Measurements from ENCODE around the gene CTSD. TPM values are rescaled to one million over a fixed set of nuclear protein-coding genes. Genes with fewer than 3 reads are reported as not detected.

The CTSD gene
- total RNA-seq, 1 experiment from 2014 or later: 127 TPM

DNA sequence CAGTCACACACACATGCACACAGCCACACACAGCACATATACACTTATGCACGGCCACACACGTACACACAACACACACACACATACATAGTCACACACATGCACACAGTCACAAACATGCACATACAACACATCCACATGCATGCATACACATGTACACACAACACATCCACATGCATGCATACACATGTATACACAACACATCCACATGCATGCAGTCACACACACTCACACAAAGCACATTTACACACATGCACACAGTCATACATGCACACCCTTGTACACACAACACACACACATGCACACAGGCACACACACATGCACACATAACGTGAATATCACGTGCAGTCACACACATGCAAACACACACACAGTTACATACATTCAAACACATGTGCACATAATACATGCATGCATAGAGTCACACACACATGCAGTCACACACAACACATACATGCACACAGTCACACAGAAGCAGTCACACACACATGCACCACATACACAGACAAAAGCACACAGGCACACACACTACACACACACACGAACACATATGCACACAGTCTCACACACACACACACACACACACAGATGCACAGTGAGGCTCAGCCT is 32.2 kb downstream of the CTSD start:
- H3K4me2 ChIP-seq (ENCODE audit: low read length): no peak overlapping the region
- H3K9me2 ChIP-seq (ENCODE audit: insufficient read depth): no peaks in the 10 kb centered on the region
- H3K27ac ChIP-seq (ENCODE audit: low read depth, low read length): no peak overlapping the region
- no peaks in the 10 kb centered on the region for H3K4me1 ChIP-seq (ENCODE audit: control insufficient read depth in 1 of 2, insufficient read depth in 2 of 2, low read length in 2 of 2)
- no peak for DNase-seq (ENCODE audit: low read depth, low spot score)
- no TSS peak for BruUV-seq (replicated peaks)
- RAD21 ChIA-PET (ENCODE audit: low non-redundant PET in 1 of 2, low total read pairs in 2 of 2, uncharacterized antibody in 2 of 2, unreplicated experiment in 2 of 2): no interaction called here
- CTCF ChIA-PET: no interaction called here
- peaks cover 34% of the 10 kb centered on the region; the same call in 1 of the 2 replicates for H3K27me3 ChIP-seq (ENCODE audit: insufficient read depth, low read length)
- H3K9me3 ChIP-seq (ENCODE audit: control insufficient read depth in 1 of 2, insufficient read depth in 1 of 2, low read depth in 1 of 2, low read length in 2 of 2): peaks cover 0 to 6% of the 10 kb centered on the region in 2 experiments; a peak in 1 of 4 replicates
- H4K20me1 ChIP-seq (ENCODE audit: insufficient read depth): no peaks in the 10 kb centered on the region
- H3K79me2 ChIP-seq (ENCODE audit: insufficient read depth, low read length): no peaks in the 10 kb centered on the region
- H2AFZ ChIP-seq (ENCODE audit: low read depth, low read length, poor library complexity, severe bottlenecking): no peak overlapping the region
- no peaks in the 10 kb centered on the region for H3K36me3 ChIP-seq (ENCODE audit: control insufficient read depth in 1 of 2, insufficient read depth in 2 of 2, low read length in 2 of 2)
- intact Hi-C loops (cut with micrococcal nuclease): no loop called here
- no peak for ATAC-seq
- no peak overlapping the region for H3K4me3 ChIP-seq (replicated peaks in 1 of 2; ENCODE audit: low read depth in 1 of 2, low read length in 2 of 2)
- TF ChIP-seq EZH2 (IDR thresholded peaks at IDR 0.05) (no peak), POLR2A (IDR thresholded peaks at IDR 0.05; ENCODE audit: borderline replicate concordance, extremely low read depth, insufficient read depth, insufficient read length) (no peak), CTCF (IDR thresholded peaks at IDR 0.05 in 2 of 3, conservative IDR thresholded peaks at IDR 0.05 in 1 of 3; ENCODE audit: borderline replicate concordance in 1 of 3, insufficient read depth in 1 of 3, low read depth in 2 of 3, low read length in 2 of 3) (no peak), FOSL1 (IDR thresholded peaks at IDR 0.05; ENCODE audit: low read depth) (no peak), EZH2phosphoT487 (IDR thresholded peaks at IDR 0.05; ENCODE audit: borderline replicate concordance) (no peak), ZFX (IDR thresholded peaks at IDR 0.05) (no peak), YY1 (IDR thresholded peaks at IDR 0.05; ENCODE audit: extremely low read depth, insufficient replicate concordance, low read depth, low read length) (no peak), SRF (IDR thresholded peaks at IDR 0.05; ENCODE audit: low read depth) (no peak), SIN3A (IDR thresholded peaks at IDR 0.05; ENCODE audit: low read depth) (no peak)
- H3K9ac ChIP-seq (ENCODE audit: low read length): no peak overlapping the region
- POLR2A ChIA-PET: no interaction called here

Data from HCT116 (cell line).